ENCODE measurements around the gene RPS19.

Gene RPS19

GRCh38 chr19:41848666-41849065, 11.4 kb upstream of the RPS19 start:
- no peak for TF ChIP-seq CTCF (IDR thresholded peaks at IDR 0.05; ENCODE audit: poor library complexity, severe bottlenecking)
- Histone ChIP-seq H3K36me3 (ENCODE audit: low read depth) (no peaks in the 10 kb centered on the region), H3K4me1 (ENCODE audit: insufficient read depth, poor library complexity, severe bottlenecking) (no peaks in the 10 kb centered on the region), H3K27me3 (ENCODE audit: insufficient read depth, poor library complexity, severe bottlenecking) (peaks cover 24% of the 10 kb centered on the region), H3K9me3 (ENCODE audit: severe bottlenecking) (no peaks in the 10 kb centered on the region), H3K27ac (ENCODE audit: poor library complexity, severe bottlenecking) (no peak overlapping the region), H3K4me3 (ENCODE audit: severe bottlenecking) (no peak overlapping the region)
- DNase-seq (ENCODE audit: low spot score): no peak
- ATAC-seq (ENCODE audit: low read depth): no peak

GRCh38 chr19:41849067-41849466, 11.0 kb upstream of the RPS19 start:
- H3K27me3 ChIP-seq (ENCODE audit: insufficient read depth, poor library complexity, severe bottlenecking): peaks cover 22% of the 10 kb centered on the region
- no peak overlapping the region for H3K4me3 ChIP-seq (ENCODE audit: severe bottlenecking)
- H3K27ac ChIP-seq (ENCODE audit: poor library complexity, severe bottlenecking): no peak overlapping the region
- no peaks in the 10 kb centered on the region for H3K4me1 ChIP-seq (ENCODE audit: insufficient read depth, poor library complexity, severe bottlenecking)
- no peaks in the 10 kb centered on the region for H3K9me3 ChIP-seq (ENCODE audit: severe bottlenecking)
- TF ChIP-seq CTCF (IDR thresholded peaks at IDR 0.05; ENCODE audit: poor library complexity, severe bottlenecking): no peak
- ATAC-seq (ENCODE audit: low read depth): no peak
- no peaks in the 10 kb centered on the region for H3K36me3 ChIP-seq (ENCODE audit: low read depth)
- DNase-seq (ENCODE audit: low spot score): no peak

GRCh38 chr19:41850381-41850780, 9.7 kb upstream of the RPS19 start:
- DNase-seq (ENCODE audit: low spot score) (no peak), ATAC-seq (ENCODE audit: low read depth) (no peak)
- Histone ChIP-seq H3K27ac (ENCODE audit: poor library complexity, severe bottlenecking) (no peak overlapping the region), H3K4me1 (ENCODE audit: insufficient read depth, poor library complexity, severe bottlenecking) (no peaks in the 10 kb centered on the region), H3K9me3 (ENCODE audit: severe bottlenecking) (no peaks in the 10 kb centered on the region), H3K27me3 (ENCODE audit: insufficient read depth, poor library complexity, severe bottlenecking) (peaks cover 20% of the 10 kb centered on the region), H3K36me3 (ENCODE audit: low read depth) (no peaks in the 10 kb centered on the region), H3K4me3 (ENCODE audit: severe bottlenecking) (no peak overlapping the region)
- TF ChIP-seq CTCF (IDR thresholded peaks at IDR 0.05; ENCODE audit: poor library complexity, severe bottlenecking): no peak

GRCh38 chr19:41851456-41851855, 8.6 kb upstream of the RPS19 start:
- TF ChIP-seq CTCF (IDR thresholded peaks at IDR 0.05; ENCODE audit: poor library complexity, severe bottlenecking): no peak
- Histone ChIP-seq H3K9me3 (ENCODE audit: severe bottlenecking) (no peaks in the 10 kb centered on the region), H3K4me1 (ENCODE audit: insufficient read depth, poor library complexity, severe bottlenecking) (no peaks in the 10 kb centered on the region), H3K27ac (ENCODE audit: poor library complexity, severe bottlenecking) (no peak overlapping the region), H3K27me3 (ENCODE audit: insufficient read depth, poor library complexity, severe bottlenecking) (peaks cover 20% of the 10 kb centered on the region), H3K4me3 (ENCODE audit: severe bottlenecking) (no peak overlapping the region), H3K36me3 (ENCODE audit: low read depth) (no peaks in the 10 kb centered on the region)
- no peak for DNase-seq (ENCODE audit: low spot score)
- ATAC-seq (ENCODE audit: low read depth): no peak

- Histone ChIP-seq H3K27ac (ENCODE audit: poor library complexity, severe bottlenecking) (no peak overlapping the region), H3K9me3 (ENCODE audit: severe bottlenecking) (no peaks in the 10 kb centered on the region), H3K36me3 (ENCODE audit: low read depth) (no peaks in the 10 kb centered on the region), H3K4me1 (ENCODE audit: insufficient read depth, poor library complexity, severe bottlenecking) (no peaks in the 10 kb centered on the region), H3K4me3 (ENCODE audit: severe bottlenecking) (no peak overlapping the region), H3K27me3 (ENCODE audit: insufficient read depth, poor library complexity, severe bottlenecking) (peaks cover 20% of the 10 kb centered on the region)
- no peak for DNase-seq (ENCODE audit: low spot score)
- ATAC-seq (ENCODE audit: low read depth): no peak
- no peak for TF ChIP-seq CTCF (IDR thresholded peaks at IDR 0.05; ENCODE audit: poor library complexity, severe bottlenecking)
Observed at GRCh38 chr19:41853344-41853743, 6.7 kb upstream of the RPS19 start.

Measured in RWPE2 (cell line).